Testis (tissue), 2 donors: Measurements from ENCODE around the gene PLA2G12A.

Experiments
- POLR2A ChIP-seq: fragments of 450-650 bp; IDR thresholded peaks from one replicate; pipeline ENCODE4 v1.6.1; 2017; ENCODE audit warnings: antibody characterized with exemption, mild to moderate bottlenecking, moderate library complexity
- TF ChIP-seq, protein P1 (sequence below), 3 experiments: fragments of 450-650 bp in 2 of 3; fragments of 200-600 bp in 1 of 3; sonication (generic) in 1 of 3; IDR thresholded peaks; one replicate each; pipeline ENCODE4 v1.5.1; 2016 to 2019; ENCODE audit warnings: antibody characterized with exemption in 3 of 3, mild to moderate bottlenecking in 2 of 3, moderate library complexity in 1 of 3

DNA sequence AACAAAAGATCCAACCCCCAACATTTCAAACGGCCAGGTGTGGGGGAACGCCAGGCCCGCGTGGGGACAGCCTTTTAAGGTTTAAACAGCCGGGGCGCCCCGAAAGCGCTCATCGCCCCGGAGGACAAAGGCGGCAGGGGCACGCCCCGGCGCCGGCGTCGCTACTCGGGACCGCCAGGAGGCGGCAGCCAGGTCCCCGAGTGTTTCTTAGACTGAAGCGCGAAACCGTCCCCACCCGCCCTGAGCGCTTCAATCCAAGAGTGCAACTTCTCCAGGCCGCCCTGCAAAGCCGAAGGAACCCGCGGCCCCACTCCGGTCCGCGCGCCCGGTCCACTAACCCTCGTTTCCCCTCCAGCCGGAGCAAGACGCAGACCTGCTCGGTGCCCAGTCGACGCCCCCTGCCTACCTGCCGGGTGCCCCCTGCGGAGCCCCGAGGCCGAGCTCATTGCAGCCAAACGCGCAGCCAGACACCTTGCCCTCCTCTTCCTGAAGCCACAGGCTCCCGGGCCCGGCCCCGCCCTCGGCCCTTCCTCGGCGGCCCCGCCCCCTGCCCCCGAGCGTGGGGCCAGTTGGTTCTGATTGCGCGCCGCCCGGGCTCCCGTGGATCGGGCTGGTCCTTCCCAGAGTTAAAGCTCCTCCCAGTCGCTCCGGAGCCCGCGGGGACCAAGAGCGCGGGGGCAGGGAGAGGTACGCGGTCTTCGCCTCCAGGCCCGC is 26.8 kb downstream of the PLA2G12A start, which contains the start of gene CASP6:
- TF ChIP-seq, protein P1, sequence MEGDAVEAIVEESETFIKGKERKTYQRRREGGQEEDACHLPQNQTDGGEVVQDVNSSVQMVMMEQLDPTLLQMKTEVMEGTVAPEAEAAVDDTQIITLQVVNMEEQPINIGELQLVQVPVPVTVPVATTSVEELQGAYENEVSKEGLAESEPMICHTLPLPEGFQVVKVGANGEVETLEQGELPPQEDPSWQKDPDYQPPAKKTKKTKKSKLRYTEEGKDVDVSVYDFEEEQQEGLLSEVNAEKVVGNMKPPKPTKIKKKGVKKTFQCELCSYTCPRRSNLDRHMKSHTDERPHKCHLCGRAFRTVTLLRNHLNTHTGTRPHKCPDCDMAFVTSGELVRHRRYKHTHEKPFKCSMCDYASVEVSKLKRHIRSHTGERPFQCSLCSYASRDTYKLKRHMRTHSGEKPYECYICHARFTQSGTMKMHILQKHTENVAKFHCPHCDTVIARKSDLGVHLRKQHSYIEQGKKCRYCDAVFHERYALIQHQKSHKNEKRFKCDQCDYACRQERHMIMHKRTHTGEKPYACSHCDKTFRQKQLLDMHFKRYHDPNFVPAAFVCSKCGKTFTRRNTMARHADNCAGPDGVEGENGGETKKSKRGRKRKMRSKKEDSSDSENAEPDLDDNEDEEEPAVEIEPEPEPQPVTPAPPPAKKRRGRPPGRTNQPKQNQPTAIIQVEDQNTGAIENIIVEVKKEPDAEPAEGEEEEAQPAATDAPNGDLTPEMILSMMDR (IDR thresholded peaks at IDR 0.05) = peak; percentile 31 to 51 (median 49)
- no peak for TF ChIP-seq POLR2A
